Femur (tissue), 1 donor: ENCODE data around the gene PACRGL.
A peak's percentile ranks its signal among the peaks of the same experiment; 100 is the strongest.
"Not testable (repeated sequence)": the region's sequence is repeated elsewhere in the genome, so short reads cannot be mapped to it uniquely, and the experiment has no call there.

Source experiments
- DNase-seq: peaks from one replicate; pipeline ENCODE4 v3.0.0-alpha.2; 2017

Gene PACRGL

GRCh38 chr4:20724915-20725314, 24.7 kb downstream of the PACRGL start:
- no peak for DNase-seq

DNA sequence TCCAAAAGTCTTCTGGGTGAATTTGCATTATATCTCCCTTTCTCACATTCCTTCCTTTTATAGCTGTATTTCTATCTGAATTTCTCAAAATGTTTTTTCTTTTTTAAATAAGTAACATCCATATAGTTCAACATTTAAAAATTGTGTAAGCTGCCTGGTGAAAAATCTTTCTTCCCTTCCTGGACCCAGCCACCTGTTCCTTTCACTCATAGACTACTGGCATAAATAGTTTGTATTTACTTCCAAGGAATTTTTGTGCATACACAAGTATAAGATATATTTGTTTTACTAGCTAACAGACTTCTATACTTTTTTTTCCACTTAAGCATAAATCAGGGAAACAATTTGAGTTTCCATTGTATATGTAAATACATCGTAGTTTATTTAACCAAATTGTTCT, 35.7 kb downstream of the PACRGL start:
- no peak for DNase-seq

- DNase-seq: not testable (repeated sequence)
Observed at GRCh38 chr4:20746000-20746399, 45.7 kb downstream of the PACRGL start.

DNA sequence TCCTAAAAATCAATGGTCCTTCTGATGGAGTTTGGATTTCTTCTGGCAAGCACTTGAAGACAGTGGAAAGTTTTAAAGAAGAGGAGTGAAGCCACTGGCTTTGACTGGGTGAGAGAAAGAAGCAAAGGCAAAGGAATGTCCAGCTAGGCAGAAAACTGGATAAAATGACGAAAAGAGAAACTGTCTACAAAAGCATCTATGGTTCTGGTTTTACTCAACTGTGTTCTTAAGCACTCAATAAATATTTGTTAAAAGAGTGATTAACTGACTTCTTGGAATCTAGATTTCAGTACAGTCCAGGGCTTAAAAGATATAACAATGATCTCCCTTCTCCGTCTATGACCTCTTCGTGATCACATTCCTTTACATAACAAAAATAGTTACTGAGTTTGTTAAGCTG, 52.4 kb downstream of the PACRGL start:
- DNase-seq: no peak

- no peak for DNase-seq
Observed at GRCh38 chr4:20754036-20754435, 53.8 kb downstream of the PACRGL start.

GRCh38 chr4:20760053-20760452, 59.8 kb downstream of the PACRGL start:
- DNase-seq: no peak

- no peak for DNase-seq
Observed at GRCh38 chr4:20761382-20761781, 61.1 kb downstream of the PACRGL start.

GRCh38 chr4:20761826-20762225, 61.6 kb downstream of the PACRGL start:
- DNase-seq: no peak

GRCh38 chr4:20764366-20764992, 64.2 kb downstream of the PACRGL start:
- no peak for DNase-seq

DNA sequence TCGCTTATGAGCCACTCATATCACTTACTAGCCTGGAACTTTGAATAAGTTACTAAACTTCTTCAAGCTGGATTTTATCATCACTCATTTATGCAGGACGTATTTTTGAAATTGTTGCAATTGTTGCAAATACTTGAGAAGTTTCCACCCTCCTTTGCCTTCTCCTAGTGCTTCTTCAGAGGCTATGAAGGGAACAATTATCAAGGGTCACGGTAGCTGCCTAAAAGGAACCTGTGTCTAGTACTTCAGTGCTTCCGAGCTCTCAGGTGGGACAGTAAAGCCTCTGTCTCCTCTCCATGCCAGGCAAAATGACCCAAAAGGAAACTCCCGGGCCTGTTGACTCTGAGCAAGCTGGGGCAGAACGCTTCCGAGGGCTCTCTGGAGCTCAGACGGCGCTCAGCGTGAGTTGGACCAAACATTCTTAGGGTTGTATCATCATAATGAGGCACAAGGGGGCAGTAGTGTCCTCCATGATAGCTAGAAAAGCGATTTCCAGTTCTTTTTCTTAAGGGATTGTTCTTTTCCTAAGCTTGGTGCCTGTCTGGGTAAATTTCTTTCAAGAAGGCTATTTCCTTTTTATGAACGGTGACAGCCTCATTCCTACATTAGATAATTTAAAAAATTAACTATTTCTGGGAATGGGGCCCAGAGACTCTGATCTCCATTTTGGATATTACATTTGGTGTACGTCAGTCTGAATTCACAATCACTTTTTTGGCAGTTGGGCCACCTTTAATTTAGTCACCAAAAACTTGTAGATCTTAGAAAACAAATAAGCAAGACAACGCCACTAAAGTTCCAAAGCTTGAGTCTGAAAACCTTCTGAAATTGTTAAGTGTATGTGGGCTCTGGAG, 73.1 kb downstream of the PACRGL start:
- DNase-seq: peak; percentile 30

GRCh38 chr4:20778896-20779295, 78.6 kb downstream of the PACRGL start:
- no peak for DNase-seq

DNA sequence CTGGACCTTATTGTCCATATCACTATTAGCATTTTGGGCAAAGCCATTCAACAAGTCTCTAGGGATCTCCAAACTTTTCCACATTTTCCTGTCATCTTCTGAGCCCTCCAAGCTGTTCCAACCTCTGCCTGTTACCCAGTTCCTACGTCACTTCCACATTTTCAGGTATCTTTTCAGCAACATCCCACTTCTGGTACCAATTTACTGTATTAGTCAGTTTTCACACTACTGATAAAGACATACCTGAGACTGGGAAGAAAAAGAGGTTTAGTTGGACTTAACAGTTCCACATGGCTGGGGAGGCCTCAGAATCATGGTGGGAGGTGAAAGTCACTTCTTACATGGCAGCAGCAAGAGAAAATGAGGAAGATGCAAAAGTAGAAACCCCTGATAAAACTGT, 82.9 kb downstream of the PACRGL start:
- not testable (repeated sequence) for DNase-seq

GRCh38 chr4:20787940-20788665, 87.8 kb downstream of the PACRGL start:
- DNase-seq: no peak
